PC-3 (cell line): ENCODE results near the gene NEU3. TPM values are rescaled to one million over a fixed set of nuclear protein-coding genes. Genes with fewer than 3 reads are reported as not detected.

Experiments
- ATAC-seq: fragments of 200-7000 bp; cut with Tn5 transposase; 2 replicates; pipeline ENCODE4 v1.9.1; 2020; ENCODE audit warnings: mild to moderate bottlenecking, moderate library complexity
- BruUV-seq: library from RNA; stranded (reverse); fragments of 400-500 nt; replicated peaks from 2 replicates; lab custom pipeline; 2021; lab: Mats Ljungman, UMichigan
- CTCF ChIA-PET: fragments of 300-600 bp; sonication (Branson Sonifier 250); formaldehyde crosslinking; loops from one replicate; lab custom pipeline; 2022; ENCODE audit warnings: antibody characterized with exemption; lab: Charles Lee
- POLR2A ChIA-PET: fragments of 300-600 bp; sonication (Branson Sonifier 250); formaldehyde crosslinking; loops from one replicate; lab custom pipeline; 2022; ENCODE audit warnings: antibody characterized with exemption; ENCODE audit not compliant: unreplicated experiment; lab: Charles Lee
- DNase-seq: peaks from one replicate; pipeline ENCODE4 v3.0.0-alpha.2; 2015
- H2AFZ ChIP-seq: fragments of 300-600 bp; sonication (generic); 2 replicates; pipeline ENCODE4 v1.6.0; 2016; ENCODE audit warnings: antibody characterized with exemption, low read length
- H3F3A ChIP-seq: fragments of 300-600 bp; sonication (generic); one replicate; pipeline ENCODE4 v1.6.0; 2017; ENCODE audit warnings: antibody characterized with exemption, low read length, control low read depth, mild to moderate bottlenecking; ENCODE audit not compliant: unreplicated experiment
- H3K27ac ChIP-seq: fragments of 300-600 bp; sonication (generic); 2 replicates; pipeline ENCODE4 v1.5.1; 2016; ENCODE audit warnings: mild to moderate bottlenecking, low read length
- H3K27me3 ChIP-seq: fragments of 300-600 bp; sonication (generic); 2 replicates; pipeline ENCODE4 v1.6.1; 2016; ENCODE audit warnings: low read length, mixed read lengths
- H3K36me3 ChIP-seq: fragments of 300-600 bp; sonication (generic); 2 replicates; pipeline ENCODE4 v1.6.1; 2016; ENCODE audit warnings: low read depth, mixed run types, low read length, mixed read lengths
- H3K4me1 ChIP-seq: fragments of 300-600 bp; sonication (generic); 2 replicates; pipeline ENCODE4 v1.5.1; 2016; ENCODE audit warnings: low read length; ENCODE audit not compliant: insufficient read depth
- H3K4me2 ChIP-seq: fragments of 300-600 bp; sonication (generic); 2 replicates; pipeline ENCODE4 v1.6.0; 2016; ENCODE audit warnings: low read length
- H3K4me3 ChIP-seq: fragments of 300-600 bp; sonication (generic); 2 replicates; pipeline ENCODE4 v1.5.1; 2016; ENCODE audit warnings: mild to moderate bottlenecking, low read length, mixed read lengths
- H3K79me2 ChIP-seq: fragments of 300-600 bp; sonication (generic); 2 replicates; pipeline ENCODE4 v1.6.1; 2017; ENCODE audit warnings: low read length, mixed read lengths
- H3K9ac ChIP-seq: fragments of 300-600 bp; sonication (generic); 2 replicates; pipeline ENCODE4 v1.6.0; 2016; ENCODE audit warnings: mild to moderate bottlenecking, low read length
- H3K9me2 ChIP-seq: fragments of 300-600 bp; sonication (generic); replicated peaks from 2 replicates; pipeline ENCODE4 v1.6.1; 2016; ENCODE audit warnings: mixed run types, low read length, mixed read lengths
- H3K9me3 ChIP-seq: fragments of 300-600 bp; sonication (generic); 2 replicates; pipeline ENCODE4 v1.6.1; 2016; ENCODE audit warnings: low read length, mixed read lengths
- H4K20me1 ChIP-seq: fragments of 300-600 bp; sonication (generic); 2 replicates; pipeline ENCODE4 v1.6.1; 2016; ENCODE audit warnings: low read length, mixed read lengths
- EZH2 ChIP-seq: fragments of 300-600 bp; sonication (generic); IDR thresholded peaks from one replicate; pipeline ENCODE4 v1.6.1; 2017; ENCODE audit warnings: antibody characterized with exemption, mild to moderate bottlenecking, low read length; ENCODE audit not compliant: unreplicated experiment
- EZH2phosphoT487 ChIP-seq: fragments of 300-600 bp; sonication (generic); IDR thresholded peaks from 2 replicates; pipeline ENCODE4 v1.6.1; 2018; ENCODE audit warnings: mild to moderate bottlenecking, antibody characterized with exemption, low read length, borderline replicate concordance
- intact Hi-C: fragments of 100-400 bp; cut with micrococcal nuclease; formaldehyde crosslinking; loops from 2 replicates; pipeline ENCODE4 v1.9.0; 2023
- total RNA-seq: library from RNA; depleted of rRNA; stranded (reverse); fragments of >200 nt; gene quantifications from 2 replicates; pipeline ENCODE4 v1.2.3, GENCODE V29; 2014
- TF ChIP-seq, protein P1 (sequence below): fragments of 300-600 bp; sonication (generic); conservative IDR thresholded peaks from 2 replicates; pipeline ENCODE4 v1.5.1; 2017; ENCODE audit warnings: antibody characterized with exemption, low read depth, mild to moderate bottlenecking, low read length

Gene NEU3
- total RNA-seq, 1 experiment from 2014 or later, result 15.7 TPM

DNA sequence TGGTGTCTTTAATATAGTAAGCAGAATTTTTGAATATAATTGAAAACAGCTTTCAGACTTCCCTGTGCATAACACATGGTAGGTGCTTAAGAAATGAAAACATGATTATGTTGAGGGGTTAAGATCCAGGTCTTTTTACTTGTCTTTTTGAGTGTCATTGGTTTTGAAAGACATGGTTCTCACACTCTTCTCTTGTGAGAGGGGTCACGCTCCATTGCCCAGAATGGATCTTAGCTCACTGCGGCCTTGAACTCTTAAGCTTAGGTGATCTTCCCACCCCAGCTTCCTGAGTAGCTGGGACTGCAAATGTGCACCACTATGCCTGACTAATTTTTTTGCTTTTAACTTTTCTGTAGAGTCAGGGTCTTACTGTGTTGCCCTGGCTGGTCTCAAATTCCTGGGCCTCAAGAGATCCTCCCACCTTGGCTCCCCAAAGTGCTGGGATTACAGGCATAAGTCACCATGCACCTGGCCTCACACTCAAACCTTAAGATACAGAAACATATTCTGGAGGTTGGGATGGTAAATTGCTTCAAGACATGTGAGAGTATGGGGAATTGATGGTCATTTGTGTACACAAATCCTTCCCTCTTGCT is 38.3 kb upstream of the NEU3 start:
- H3K9me3 ChIP-seq, result no peaks in the 10 kb centered on the region
- no TSS peak for BruUV-seq
- peak overlapping the region; percentile 88 for H3K4me2 ChIP-seq
- H3K9me2 ChIP-seq, result no peaks in the 10 kb centered on the region
- no peak overlapping the region for H2AFZ ChIP-seq
- no peaks in the 10 kb centered on the region for H3F3A ChIP-seq
- ChIA-PET POLR2A (no interaction called here), CTCF (no interaction called here)
- H3K4me3 ChIP-seq, result peak overlapping the region; percentile 87
- peaks cover 33% of the 10 kb centered on the region for H3K36me3 ChIP-seq
- DNase-seq (no peak), ATAC-seq (no peak)
- H3K9ac ChIP-seq, result peak overlapping the region; percentile 95
- H3K79me2 ChIP-seq, result peaks cover 75% of the 10 kb centered on the region
- H3K27ac ChIP-seq, result no peak overlapping the region
- intact Hi-C loops, result no loop called here
- H3K27me3 ChIP-seq, result no peaks in the 10 kb centered on the region
- peaks cover 20% of the 10 kb centered on the region for H3K4me1 ChIP-seq
- TF ChIP-seq EZH2phosphoT487, result no peak
- TF ChIP-seq, protein P1, sequence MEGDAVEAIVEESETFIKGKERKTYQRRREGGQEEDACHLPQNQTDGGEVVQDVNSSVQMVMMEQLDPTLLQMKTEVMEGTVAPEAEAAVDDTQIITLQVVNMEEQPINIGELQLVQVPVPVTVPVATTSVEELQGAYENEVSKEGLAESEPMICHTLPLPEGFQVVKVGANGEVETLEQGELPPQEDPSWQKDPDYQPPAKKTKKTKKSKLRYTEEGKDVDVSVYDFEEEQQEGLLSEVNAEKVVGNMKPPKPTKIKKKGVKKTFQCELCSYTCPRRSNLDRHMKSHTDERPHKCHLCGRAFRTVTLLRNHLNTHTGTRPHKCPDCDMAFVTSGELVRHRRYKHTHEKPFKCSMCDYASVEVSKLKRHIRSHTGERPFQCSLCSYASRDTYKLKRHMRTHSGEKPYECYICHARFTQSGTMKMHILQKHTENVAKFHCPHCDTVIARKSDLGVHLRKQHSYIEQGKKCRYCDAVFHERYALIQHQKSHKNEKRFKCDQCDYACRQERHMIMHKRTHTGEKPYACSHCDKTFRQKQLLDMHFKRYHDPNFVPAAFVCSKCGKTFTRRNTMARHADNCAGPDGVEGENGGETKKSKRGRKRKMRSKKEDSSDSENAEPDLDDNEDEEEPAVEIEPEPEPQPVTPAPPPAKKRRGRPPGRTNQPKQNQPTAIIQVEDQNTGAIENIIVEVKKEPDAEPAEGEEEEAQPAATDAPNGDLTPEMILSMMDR, result no peak
- no peak for TF ChIP-seq EZH2
- H4K20me1 ChIP-seq, result peaks cover 22% of the 10 kb centered on the region; the same call in 1 of the 2 replicates

DNA sequence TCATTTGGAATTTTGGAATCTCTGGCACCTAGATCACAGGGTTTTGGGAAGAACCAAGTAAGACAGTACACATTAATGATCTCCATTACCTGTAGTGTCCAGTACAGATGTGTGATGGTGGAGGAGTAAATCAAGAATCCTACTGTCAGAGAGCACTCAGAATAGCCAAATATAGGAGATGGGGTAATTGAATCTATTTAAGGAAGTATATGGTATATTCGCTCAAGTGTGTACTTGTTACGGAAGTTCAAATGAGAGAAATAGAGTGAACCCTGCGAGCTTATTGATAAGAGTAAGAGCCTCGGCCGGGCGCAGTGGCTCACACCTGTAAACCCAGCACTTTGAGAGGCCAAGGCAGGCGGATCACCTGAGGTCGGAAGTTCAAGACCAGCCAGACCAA is 37.5 kb upstream of the NEU3 start:
- Histone ChIP-seq H2AFZ (no peak overlapping the region), H4K20me1 (peaks cover 26% of the 10 kb centered on the region; the same call in 1 of the 2 replicates), H3K27ac (no peak overlapping the region), H3K27me3 (no peaks in the 10 kb centered on the region), H3K79me2 (peaks cover 82% of the 10 kb centered on the region), H3K9me2 (no peaks in the 10 kb centered on the region), H3K4me2 (peak overlapping the region; percentile 88), H3K4me3 (peak overlapping the region; percentile 87; the same call in 1 of the 2 replicates), H3F3A (no peaks in the 10 kb centered on the region), H3K36me3 (peaks cover 37% of the 10 kb centered on the region), H3K9ac (no peak overlapping the region), H3K4me1 (peaks cover 20% of the 10 kb centered on the region), H3K9me3 (no peaks in the 10 kb centered on the region)
- TF ChIP-seq, protein P1, result no peak
- no peak for TF ChIP-seq EZH2
- no peak for TF ChIP-seq EZH2phosphoT487
- intact Hi-C loops, result no loop called here
- no TSS peak for BruUV-seq
- DNase-seq, result no peak
- ChIA-PET POLR2A (no interaction called here), CTCF (no interaction called here)
- ATAC-seq, result no peak

DNA sequence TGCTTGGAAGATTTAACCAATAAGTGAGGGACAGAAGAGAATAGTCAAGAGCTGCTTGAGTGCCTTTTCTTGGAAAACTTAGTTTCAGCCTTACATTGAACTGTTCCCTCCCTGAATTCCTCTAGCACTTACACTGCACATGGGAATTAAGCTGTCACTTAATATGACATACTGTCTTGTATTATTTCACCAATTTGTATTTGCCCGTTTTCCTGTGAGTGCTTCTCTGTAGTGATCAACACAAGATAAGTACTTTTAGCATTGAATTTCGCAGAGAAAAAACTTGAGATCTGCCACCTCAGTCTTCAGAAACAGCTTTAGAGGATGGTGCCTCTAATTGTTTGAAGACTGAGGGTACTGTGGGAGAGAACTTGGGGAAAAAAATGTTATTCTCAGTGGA is 36.0 kb upstream of the NEU3 start:
- intact Hi-C loops, result no loop called here
- BruUV-seq, result no TSS peak
- POLR2A ChIA-PET, result no interaction called here
- H3K27ac ChIP-seq, result no peak overlapping the region
- H3K4me3 ChIP-seq, result no peak overlapping the region
- no peak overlapping the region for H3K4me2 ChIP-seq
- H2AFZ ChIP-seq, result no peak overlapping the region
- CTCF ChIA-PET, result no interaction called here
- H3K27me3 ChIP-seq, result no peaks in the 10 kb centered on the region
- peaks cover 96% of the 10 kb centered on the region for H3K79me2 ChIP-seq
- H3K36me3 ChIP-seq, result peaks cover 39% of the 10 kb centered on the region
- peaks cover 36% of the 10 kb centered on the region; the same call in 1 of the 2 replicates for H4K20me1 ChIP-seq
- DNase-seq (no peak), ATAC-seq (no peak)
- H3K9me2 ChIP-seq, result no peaks in the 10 kb centered on the region
- H3F3A ChIP-seq, result no peaks in the 10 kb centered on the region
- TF ChIP-seq, protein P1, result no peak
- TF ChIP-seq EZH2 (no peak), EZH2phosphoT487 (no peak)
- no peaks in the 10 kb centered on the region for H3K9me3 ChIP-seq
- no peak overlapping the region for H3K9ac ChIP-seq
- peaks cover 20% of the 10 kb centered on the region for H3K4me1 ChIP-seq
